ENCODE data around the gene ST3GAL4. TPM values are rescaled to one million over a fixed set of nuclear protein-coding genes. Genes with fewer than 3 reads are reported as not detected.

Gene ST3GAL4
- total and polyA plus RNA-seq, 2 of the 8 experiments (the other 6 are each of a cell fraction or from before 2014, with no cell fraction given), result 15.6 to 20.0 TPM

DNA sequence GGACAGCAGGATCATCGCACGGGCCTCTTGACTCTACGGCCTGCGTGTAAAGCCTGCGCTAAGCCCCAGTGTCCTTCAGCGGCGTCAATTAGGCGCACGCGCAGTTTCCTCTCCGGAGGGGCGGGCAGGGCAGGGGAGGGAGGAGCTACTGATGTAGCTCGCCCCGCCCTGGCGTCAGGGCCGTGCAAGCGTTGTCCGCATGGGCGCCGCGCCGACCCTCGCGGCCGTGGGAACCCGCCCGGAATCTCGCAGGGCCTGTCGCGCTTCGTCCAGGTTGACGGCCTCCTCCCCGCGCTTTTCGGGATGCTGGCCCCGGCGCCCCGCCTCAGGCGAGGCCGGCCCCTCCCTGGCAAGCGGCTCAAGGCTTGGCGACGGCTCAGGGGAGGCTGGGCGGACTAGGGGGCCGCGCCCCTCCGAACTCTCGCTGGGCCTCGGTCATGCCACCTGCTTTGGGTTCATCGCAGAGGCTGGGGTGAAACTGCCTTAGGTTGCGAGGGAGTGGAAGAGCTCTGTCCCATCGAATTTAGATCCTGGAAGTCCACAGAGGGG, 61.1 kb downstream of the ST3GAL4 start (continued):
- TF ChIP-seq JUND (IDR thresholded peaks at IDR 0.05; ENCODE audit: low read length) (no peak), SIN3A (conservative IDR thresholded peaks at IDR 0.05 in 1 of 2, IDR thresholded peaks at IDR 0.05 in 1 of 2; ENCODE audit: low read depth in 1 of 2, low read length in 2 of 2) (no peak), TAF1 (IDR thresholded peaks at IDR 0.05; ENCODE audit: low read depth, low read length) (0 out of 2 replicates have a peak, but pooled peaks have one; percentile 13), RAD21 (IDR thresholded peaks at IDR 0.05 in 1 of 2, conservative IDR thresholded peaks at IDR 0.05 in 1 of 2; ENCODE audit: low read depth in 2 of 2, low read length in 2 of 2) (no peak), EP300 (IDR thresholded peaks at IDR 0.05; ENCODE audit: borderline replicate concordance in 1 of 2, low read depth in 2 of 2, low read length in 2 of 2) (no peak), SIX5 (IDR thresholded peaks at IDR 0.05; ENCODE audit: low read depth, low read length) (no peak), GABPA (IDR thresholded peaks at IDR 0.05; ENCODE audit: borderline replicate concordance, insufficient read depth, low read length) (no peak), HDAC2 (IDR thresholded peaks at IDR 0.05; ENCODE audit: borderline replicate concordance in 1 of 2, low read depth in 2 of 2, low read length in 2 of 2) (no peak), PHF8 (conservative IDR thresholded peaks at IDR 0.05; ENCODE audit: low read depth, low read length) (0 out of 2 replicates have a peak, but pooled peaks have one; percentile 42), CEBPB (IDR thresholded peaks at IDR 0.05; ENCODE audit: low read depth, low read length) (no peak), USF2 (IDR thresholded peaks at IDR 0.05; ENCODE audit: low read length) (no peak), ZNF274 (IDR thresholded peaks at IDR 0.05; ENCODE audit: borderline replicate concordance, extremely low read depth, low read length) (no peak), TBP (IDR thresholded peaks at IDR 0.05; ENCODE audit: low read depth, low read length) (no peak), RBBP5 (IDR thresholded peaks at IDR 0.05; ENCODE audit: borderline replicate concordance, low read depth, low read length) (0 out of 2 replicates have a peak, but pooled peaks have one; percentile 68), BRCA1 (IDR thresholded peaks at IDR 0.05; ENCODE audit: low read depth, low read length) (no peak), TCF12 (IDR thresholded peaks at IDR 0.05; ENCODE audit: low read depth, low read length) (no peak), SP2 (IDR thresholded peaks at IDR 0.05; ENCODE audit: low read length) (no peak), SRF (IDR thresholded peaks at IDR 0.05; ENCODE audit: low read depth, low read length) (no peak), ATF2 (IDR thresholded peaks at IDR 0.05; ENCODE audit: low read length) (no peak), ASH2L (IDR thresholded peaks at IDR 0.05; ENCODE audit: low read length) (no peak), BACH1 (IDR thresholded peaks at IDR 0.05; ENCODE audit: low read length) (no peak)
- TF ChIP-seq, protein P1, sequence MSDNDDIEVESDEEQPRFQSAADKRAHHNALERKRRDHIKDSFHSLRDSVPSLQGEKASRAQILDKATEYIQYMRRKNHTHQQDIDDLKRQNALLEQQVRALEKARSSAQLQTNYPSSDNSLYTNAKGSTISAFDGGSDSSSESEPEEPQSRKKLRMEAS (IDR thresholded peaks at IDR 0.05), result peak; percentile 59
